ENCODE data around the gene ASTN2.

ASTN2 gene

GRCh38 chr9:117170567-117170966 lies 244.3 kb downstream of the ASTN2 start:
- DNase-seq (ENCODE audit: low read depth) = no peak

GRCh38 chr9:117169089-117169621 lies 245.7 kb downstream of the ASTN2 start:
- DNase-seq (ENCODE audit: low read depth) = no peak

- no peak for DNase-seq (ENCODE audit: low read depth)
Measured at GRCh38 chr9:117164512-117164911, 250.3 kb downstream of the ASTN2 start.

GRCh38 chr9:117160254-117160653 lies 254.6 kb downstream of the ASTN2 start:
- DNase-seq (ENCODE audit: low read depth) = no peak

- no peak for DNase-seq (ENCODE audit: low read depth)
Measured at GRCh38 chr9:117156771-117157535, 257.9 kb downstream of the ASTN2 start.

- DNase-seq (ENCODE audit: low read depth) = no peak
Measured at GRCh38 chr9:117156144-117156688, 258.6 kb downstream of the ASTN2 start.

GRCh38 chr9:117153021-117153420 lies 261.8 kb downstream of the ASTN2 start:
- DNase-seq (ENCODE audit: low read depth) = no peak

- no peak for DNase-seq (ENCODE audit: low read depth)
Measured at GRCh38 chr9:117151716-117152115, 263.1 kb downstream of the ASTN2 start.

GRCh38 chr9:117149996-117150395 lies 264.9 kb downstream of the ASTN2 start:
- DNase-seq (ENCODE audit: low read depth) = no peak

GRCh38 chr9:117145811-117146490 lies 268.9 kb downstream of the ASTN2 start:
- DNase-seq (ENCODE audit: low read depth) = no peak

- DNase-seq (ENCODE audit: low read depth) = no peak
Measured at GRCh38 chr9:117145081-117145480, 269.8 kb downstream of the ASTN2 start.

GRCh38 chr9:117138231-117138630 lies 276.6 kb downstream of the ASTN2 start:
- DNase-seq (ENCODE audit: low read depth) = no peak

- DNase-seq (ENCODE audit: low read depth) = no peak
Measured at GRCh38 chr9:117136461-117136860, 278.4 kb downstream of the ASTN2 start.

- DNase-seq (ENCODE audit: low read depth) = no peak
Measured at GRCh38 chr9:117135501-117136098, 279.3 kb downstream of the ASTN2 start.

- DNase-seq (ENCODE audit: low read depth) = no peak
Measured at GRCh38 chr9:117134826-117135500, 279.9 kb downstream of the ASTN2 start.

GRCh38 chr9:117126871-117127270 lies 288.0 kb downstream of the ASTN2 start:
- DNase-seq (ENCODE audit: low read depth) = no peak

GRCh38 chr9:117125531-117125930 lies 289.3 kb downstream of the ASTN2 start:
- DNase-seq (ENCODE audit: low read depth) = no peak

- no peak for DNase-seq (ENCODE audit: low read depth)
Measured at GRCh38 chr9:117123729-117124128, 291.1 kb downstream of the ASTN2 start.

- DNase-seq (ENCODE audit: low read depth) = no peak
Measured at GRCh38 chr9:117122953-117123352, 291.9 kb downstream of the ASTN2 start.

- no peak for DNase-seq (ENCODE audit: low read depth)
Measured at GRCh38 chr9:117122102-117122501, 292.8 kb downstream of the ASTN2 start.

- DNase-seq (ENCODE audit: low read depth) = no peak
Measured at GRCh38 chr9:117121316-117121715, 293.5 kb downstream of the ASTN2 start.

GRCh38 chr9:117120061-117120460 lies 294.8 kb downstream of the ASTN2 start:
- no peak for DNase-seq (ENCODE audit: low read depth)

Measured in activated T-helper 1 cell treated with Interleukin-2 at 50 U/mL for 16 hours (primary cell).